ENCODE measurements around the gene GTPBP3.

GTPBP3 gene

GRCh38 chr19:17328517-17329365 is 8.6 kb upstream of the GTPBP3 start:
- DNase-seq = peak; percentile 44

GRCh38 chr19:17329366-17330261 is 7.7 kb upstream of the GTPBP3 start:
- DNase-seq = no peak

- DNase-seq = no peak
Measured at GRCh38 chr19:17330262-17331044, 6.9 kb upstream of the GTPBP3 start.

GRCh38 chr19:17331045-17331558 is 6.3 kb upstream of the GTPBP3 start:
- DNase-seq = no peak

- DNase-seq = no peak
Measured at GRCh38 chr19:17332360-17332676, 5.0 kb upstream of the GTPBP3 start.

GRCh38 chr19:17332677-17333581 is 4.4 kb upstream of the GTPBP3 start:
- DNase-seq = peak; percentile 61

GRCh38 chr19:17333611-17334413 is 3.5 kb upstream of the GTPBP3 start:
- DNase-seq = peak; percentile 88

GRCh38 chr19:17334414-17335409 is 2.6 kb upstream of the GTPBP3 start, which contains the start of gene ANO8:
Gene ANO8 (minus strand): TSS chr19:17334855. CDS start chr19:17334670, 185 bp downstream.
- peak; percentile 98 for DNase-seq

GRCh38 chr19:17335575-17335974 is 1.8 kb upstream of the GTPBP3 start:
- DNase-seq = no peak

- peak; percentile 73 for DNase-seq
Measured at GRCh38 chr19:17337675-17338432, 501 bp downstream of the GTPBP3 start.

GRCh38 chr19:17338433-17339078 is 1.2 kb downstream of the GTPBP3 start:
- DNase-seq = no peak

GRCh38 chr19:17339088-17339741 is 1.9 kb downstream of the GTPBP3 start:
- DNase-seq = peak; percentile 72

GRCh38 chr19:17340302-17340870 is 3.0 kb downstream of the GTPBP3 start:
- DNase-seq = no peak

GRCh38 chr19:17340871-17341357 is 3.6 kb downstream of the GTPBP3 start:
- no peak for DNase-seq

- no peak for DNase-seq
Measured at GRCh38 chr19:17341386-17341785, 4.0 kb downstream of the GTPBP3 start.

GRCh38 chr19:17341845-17342244 is 4.5 kb downstream of the GTPBP3 start:
- DNase-seq = no peak

GRCh38 chr19:17346109-17346671 is 8.8 kb downstream of the GTPBP3 start:
- DNase-seq = peak; percentile 87
